Left ventricle myocardium inferior (tissue), 1 donor: Measurements from ENCODE around the gene FRMD4A. TPM values are rescaled to one million over a fixed set of nuclear protein-coding genes. Genes with fewer than 3 reads are reported as not detected.

ENCODE experiments used
- DNase-seq: peaks from one replicate; pipeline ENCODE4 v3.0.0-alpha.2; 2020
- H3K27ac ChIP-seq: fragments of 200-600 bp; replicated peaks from 2 replicates; pipeline ENCODE4 v1.8.0; 2021
- H3K27me3 ChIP-seq: fragments of 200-600 bp; 2 replicates; pipeline ENCODE4 v1.8.0; 2021; ENCODE audit warnings: low read depth
- H3K36me3 ChIP-seq: fragments of 200-600 bp; 2 replicates; pipeline ENCODE4 v1.8.0; 2021
- H3K4me1 ChIP-seq: fragments of 200-600 bp; 2 replicates; pipeline ENCODE4 v1.8.0; 2021
- H3K4me3 ChIP-seq: fragments of 200-600 bp; 2 replicates; pipeline ENCODE4 v1.8.0; 2021; ENCODE audit warnings: mild to moderate bottlenecking, moderate library complexity
- H3K9me3 ChIP-seq: fragments of 200-600 bp; replicated peaks from 2 replicates; pipeline ENCODE4 v1.8.0; 2021
- CTCF ChIP-seq: fragments of 200-600 bp; IDR thresholded peaks from 2 replicates; pipeline ENCODE4 v1.8.0; 2021; ENCODE audit warnings: antibody characterized with exemption, mild to moderate bottlenecking, borderline replicate concordance
- intact Hi-C: fragments of 100-400 bp; cut with micrococcal nuclease; formaldehyde crosslinking; loops from one replicate; pipeline ENCODE4 v1.11.0; 2022
- total RNA-seq: library from RNA; stranded (reverse); fragmentation: NEBNext Ultra II Directional; extraction: Animal tissue kit (Norgen Biotek cat#: 25700); gene quantifications from one replicate; pipeline ENCODE4 v1.2.1, GENCODE V29; 2021
- donor health status: DM: no; HTN: yes; CAD: no; lungs with severe emphysema.

The FRMD4A gene
- total RNA-seq, 1 donor from 2014 or later, result 26.1 TPM

DNA sequence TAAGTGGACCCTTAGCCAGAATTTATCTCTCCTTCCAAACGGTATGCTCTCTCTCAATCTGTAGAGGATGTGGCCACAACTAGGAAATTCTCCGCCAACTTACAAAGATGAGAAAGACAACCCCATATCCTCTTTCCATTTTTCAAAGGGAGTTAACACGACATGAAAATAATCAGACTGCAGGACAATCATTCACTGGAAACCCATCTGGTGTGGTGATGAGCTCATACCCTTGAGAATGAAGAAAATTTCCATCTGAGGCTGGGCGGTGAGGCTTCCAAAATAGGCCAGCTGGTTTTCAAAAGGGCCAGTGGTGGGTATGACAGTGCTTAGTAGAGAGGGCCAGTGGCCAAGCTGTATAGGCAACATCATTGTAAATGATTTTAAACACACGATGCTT, 369.6 kb downstream of the FRMD4A start:
- Histone ChIP-seq H3K27ac (peak overlapping the region; percentile 70), H3K36me3 (no peaks in the 10 kb centered on the region), H3K4me3 (no peak overlapping the region), H3K27me3 (no peaks in the 10 kb centered on the region), H3K4me1 (peaks cover 25% of the 10 kb centered on the region), H3K9me3 (no peaks in the 10 kb centered on the region)
- intact Hi-C loops, result no loop called here
- no peak for TF ChIP-seq CTCF
- DNase-seq, result no peak

DNA sequence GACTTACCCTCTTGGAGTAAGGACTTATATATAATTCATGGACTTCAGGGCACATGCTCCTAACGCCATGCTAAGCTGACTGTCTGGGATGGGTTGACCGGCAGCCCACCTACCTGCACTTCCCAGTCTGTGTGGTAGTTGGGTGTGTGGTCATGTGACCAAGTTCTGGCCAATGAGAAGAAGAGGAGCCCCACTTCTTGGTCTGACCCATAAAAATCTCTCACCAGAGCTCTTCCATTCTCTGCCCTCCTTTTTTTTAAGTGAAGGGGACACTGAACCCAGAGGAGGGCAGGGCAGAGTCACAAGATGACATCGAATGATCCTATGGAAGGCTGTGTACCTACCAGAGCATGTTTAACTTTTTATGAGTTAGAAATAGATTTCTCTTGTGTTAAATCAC, 370.1 kb downstream of the FRMD4A start:
- peak overlapping the region; percentile 36 for H3K4me3 ChIP-seq
- H3K27me3 ChIP-seq, result no peaks in the 10 kb centered on the region
- no peaks in the 10 kb centered on the region for H3K9me3 ChIP-seq
- no peak for TF ChIP-seq CTCF
- H3K4me1 ChIP-seq, result peaks cover 25% of the 10 kb centered on the region
- no peak for DNase-seq
- intact Hi-C loops, result no loop called here
- peak overlapping the region; percentile 70 for H3K27ac ChIP-seq
- no peaks in the 10 kb centered on the region for H3K36me3 ChIP-seq

DNA sequence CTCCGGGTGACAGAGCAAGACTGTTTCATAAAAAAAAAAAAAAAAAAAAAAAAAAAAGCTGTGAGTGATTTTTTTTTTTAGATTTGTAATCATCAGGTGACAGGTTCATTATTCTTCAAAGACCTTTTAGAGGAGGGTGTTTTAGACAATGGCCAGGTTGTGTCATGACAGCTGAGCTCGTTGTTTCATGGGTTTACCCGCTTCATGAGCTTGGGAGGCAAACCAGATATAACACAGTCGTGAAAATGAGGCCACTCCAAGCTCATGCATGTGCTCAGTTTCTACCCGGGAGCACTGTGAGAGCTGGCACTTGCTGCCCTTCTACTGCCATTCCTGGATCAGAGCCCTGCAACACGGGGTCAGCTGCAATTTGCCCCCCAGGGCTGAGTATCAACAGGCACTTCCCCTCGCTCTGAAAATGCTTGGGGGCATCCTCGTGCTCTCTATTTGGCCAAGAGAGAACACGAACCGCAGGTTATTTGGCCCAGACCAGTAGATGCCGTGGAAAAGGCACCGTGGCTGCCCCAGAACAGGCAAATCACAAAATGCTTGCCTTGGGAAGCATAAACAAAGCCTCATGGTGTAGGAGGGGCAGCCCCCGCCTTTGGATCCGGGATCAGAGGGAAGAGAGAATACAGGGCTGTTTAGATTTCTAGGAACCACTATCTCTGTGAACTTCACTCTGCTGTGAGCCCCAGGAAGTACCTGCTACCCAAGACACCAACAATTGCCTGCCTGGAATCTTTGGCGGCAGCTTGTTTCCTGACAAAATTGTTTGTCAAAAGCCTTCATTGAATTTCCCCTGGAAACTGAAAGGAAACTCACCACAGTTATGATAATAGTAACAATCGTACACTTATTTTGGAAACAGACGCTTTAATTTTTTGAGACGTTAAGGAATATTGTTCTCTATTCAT, 371.0 kb downstream of the FRMD4A start:
- DNase-seq, result no peak
- H3K27ac ChIP-seq, result peak overlapping the region; percentile 70
- H3K27me3 ChIP-seq, result no peaks in the 10 kb centered on the region
- no peaks in the 10 kb centered on the region for H3K36me3 ChIP-seq
- TF ChIP-seq CTCF, result no peak
- intact Hi-C loops, result loop anchor here (10.0 kb wide), 1 partner anchor 165 kb away; no protein-coding TSS in a partner anchor
- no peaks in the 10 kb centered on the region for H3K9me3 ChIP-seq
- H3K4me1 ChIP-seq, result peaks cover 25% of the 10 kb centered on the region
- H3K4me3 ChIP-seq, result peak overlapping the region; percentile 36

GRCh38 chr10:13957856-13958255, 372.9 kb downstream of the FRMD4A start:
- Histone ChIP-seq H3K4me3 (no peak overlapping the region), H3K9me3 (no peaks in the 10 kb centered on the region), H3K27ac (peak overlapping the region; percentile 68), H3K27me3 (no peaks in the 10 kb centered on the region), H3K4me1 (peaks cover 25% of the 10 kb centered on the region), H3K36me3 (no peaks in the 10 kb centered on the region)
- DNase-seq, result no peak
- intact Hi-C loops, result loop anchor here (10.0 kb wide), 1 partner anchor 163 kb away; no protein-coding TSS in a partner anchor
- TF ChIP-seq CTCF, result no peak

- TF ChIP-seq CTCF, result peak; percentile 61
- intact Hi-C loops, result loop anchor here (10.0 kb wide), 1 partner anchor 162 kb away; no protein-coding TSS in a partner anchor
- Histone ChIP-seq H3K27ac (peak overlapping the region; percentile 68), H3K4me3 (no peak overlapping the region), H3K36me3 (no peaks in the 10 kb centered on the region), H3K4me1 (peaks cover 25% of the 10 kb centered on the region), H3K9me3 (no peaks in the 10 kb centered on the region), H3K27me3 (no peaks in the 10 kb centered on the region)
- DNase-seq, result peak; percentile 74
Measured at GRCh38 chr10:13956826-13957225, 373.9 kb downstream of the FRMD4A start.
